K562 (cell line): Measurements from ENCODE around the gene B2M. TPM values are rescaled to one million over a fixed set of nuclear protein-coding genes. Genes with fewer than 3 reads are reported as not detected.

Experiments used
- CCAR2 ChIP-seq: fragments of 200-400 bp; formaldehyde crosslinking; IDR thresholded peaks from 2 replicates; pipeline ENCODE4 v1.6.1; 2017; ENCODE audit warnings: mild to moderate bottlenecking, low read depth, low read length
- ELF1 ChIP-seq: fragments of 200-800 bp; sonication (Bioruptor generic); IDR thresholded peaks from 2 replicates; pipeline ENCODE4 v1.6.1; 2016; ENCODE audit warnings: missing genetic modification characterization, missing compliant biosample characterization
- GABPA ChIP-seq: fragments of 200-800 bp; sonication (Bioruptor generic); conservative IDR thresholded peaks from 2 replicates; pipeline ENCODE4 v1.6.1; 2016; ENCODE audit warnings: low read depth, missing genetic modification characterization, missing compliant biosample characterization
- JUN ChIP-seq, 2 experiments: sonication (generic) in 1 of 2; formaldehyde crosslinking in 1 of 2; IDR thresholded peaks; 2 replicates each; pipeline versions ENCODE4 v1.6.1 to v1.8.0; 2012 to 2022; ENCODE audit warnings: borderline replicate concordance in 2 of 2, mild to moderate bottlenecking in 2 of 2, improper control_type of control experiment in 1 of 2, low read depth in 1 of 2, low read length in 1 of 2, missing genetic modification reagents in 1 of 2
- MBD1 ChIP-seq: fragments of 250-450 bp; sonication (Bioruptor Pico); IDR thresholded peaks from 2 replicates; pipeline ENCODE4 v1.8.0; 2022; ENCODE audit warnings: inconsistent platforms
- PHF21A ChIP-seq: fragments of 450-650 bp; IDR thresholded peaks from 2 replicates; pipeline ENCODE4 v1.6.1; 2017; ENCODE audit warnings: low read depth, borderline replicate concordance
- TCFL5 ChIP-seq: fragments of 250-450 bp; sonication (Bioruptor Pico); conservative IDR thresholded peaks from 2 replicates; pipeline ENCODE4 v1.6.1; 2021; ENCODE audit warnings: mild to moderate bottlenecking, moderate library complexity, matching md5 sums
- ZBTB40 ChIP-seq, 2 experiments: fragments of 450-650 bp in 1 of 2; sonication (generic) in 1 of 2; formaldehyde crosslinking in 1 of 2; IDR thresholded peaks; 2 replicates each; pipeline versions ENCODE4 v1.7.1 to v1.9.0; 2016 to 2022; ENCODE audit warnings: inconsistent platforms in 1 of 2, mild to moderate bottlenecking in 1 of 2, missing genetic modification reagents in 1 of 2
- ZSCAN29 ChIP-seq: fragments of 450-650 bp; IDR thresholded peaks from 2 replicates; pipeline ENCODE4 v1.6.1; 2017
- polyA plus RNA-seq, 8 experiments: library from polyadenylated mRNA; depleted of rRNA in 4 of 8; stranded (reverse) in 5 of 8; unstranded in 3 of 8; fragments of >200 nt; fragmentation: Nextera tagmentation in 2 of 8; fragmentation: Illumina TruSeq in 1 of 8; extraction: Ambion mirVana in 2 of 8; extraction: Trizol in 1 of 8; gene quantifications; 2 replicates each; pipeline versions ENCODE4 v1.2.1 to v1.2.3, GENCODE V29; 2011 to 2014; ENCODE audit warnings: inconsistent platforms in 1 of 8, missing spikeins in 1 of 8
- total RNA-seq, 7 experiments: library from RNA; depleted of rRNA in 6 of 7; stranded (reverse); fragments of >200 nt in 6 of 7; fragmentation: Illumina TruSeq in 2 of 7; extraction: Trizol in 2 of 7; gene quantifications; 2 replicates each; pipeline versions ENCODE4 v1.2.1 to v1.2.3, GENCODE V29; 2011 to 2021; ENCODE audit warnings: low replicate concordance in 1 of 7

B2M gene
- total and polyA plus RNA-seq, 9 of the 15 experiments (the other 6 are each of a cell fraction or from before 2014, with no cell fraction given): 460 to 3,138 (median 1,032) TPM

DNA sequence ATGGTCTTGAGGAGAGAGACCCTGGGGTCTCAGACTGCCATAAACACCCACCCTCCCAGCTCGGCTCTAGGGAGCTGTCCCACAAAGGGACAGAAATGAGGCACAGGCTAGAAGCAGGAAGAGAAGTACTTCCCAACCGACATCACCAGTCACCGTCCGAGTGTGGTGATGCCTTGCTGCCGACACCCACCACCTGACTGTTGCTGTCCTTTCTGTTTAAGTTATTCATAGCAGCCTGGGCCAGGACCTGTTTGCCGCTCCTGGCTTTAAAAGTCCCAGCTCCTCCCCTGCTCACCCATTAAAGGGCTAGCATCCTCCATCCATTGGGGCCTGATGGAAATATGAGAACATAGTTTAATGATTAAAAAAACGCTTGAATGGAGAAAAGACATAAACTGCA lies 34.6 kb upstream of the B2M start (continued):
- TF ChIP-seq CCAR2: no peak
- no peak for TF ChIP-seq JUN (IDR thresholded peaks at IDR 0.05; ENCODE audit: borderline replicate concordance, low read depth, low read length)
- no peak for TF ChIP-seq JUN (CRISPR knock-in tag; IDR thresholded peaks at IDR 0.05; ENCODE audit: borderline replicate concordance)
- TF ChIP-seq ELF1: no peak
- no peak for TF ChIP-seq ZSCAN29
- TF ChIP-seq MBD1 (CRISPR knock-in tag): no peak
- no peak for TF ChIP-seq PHF21A
- TF ChIP-seq TCFL5 (CRISPR knock-in tag): no peak
- no peak for TF ChIP-seq ZBTB40 (IDR thresholded peaks at IDR 0.05)
- no peak for TF ChIP-seq ZBTB40 (CRISPR knock-in tag; IDR thresholded peaks at IDR 0.05)
- TF ChIP-seq GABPA: no peak
- TF ChIP-seq, all 486 proteins: peak for 0
